ENCODE results near the gene MYLK2. TPM values are rescaled to one million over a fixed set of nuclear protein-coding genes. Genes with fewer than 3 reads are reported as not detected.

The MYLK2 gene
- total RNA-seq, 1 experiment from 2014 or later = 1.5 TPM

GRCh38 chr20:31788578-31788977 lies 30.6 kb upstream of the MYLK2 start:
- H3K4me3 Mint-ChIP-seq (ENCODE audit: low read depth, unreplicated experiment) = no peak overlapping the region
- H3K27me3 Mint-ChIP-seq (ENCODE audit: unreplicated experiment) = no peaks in the 10 kb centered on the region
- peaks cover 51% of the 10 kb centered on the region for H3K36me3 Mint-ChIP-seq (ENCODE audit: insufficient read depth, unreplicated experiment)
- intact Hi-C loops (cut with micrococcal nuclease; ENCODE audit: unreplicated experiment) = loop anchor here (5.0 kb wide), 1 partner anchor 36 kb away; no protein-coding TSS in a partner anchor
- H3K27ac Mint-ChIP-seq (ENCODE audit: unreplicated experiment) = no peak overlapping the region
- CTCF ChIA-PET = no interaction called here
- TF ChIP-seq, protein P1, sequence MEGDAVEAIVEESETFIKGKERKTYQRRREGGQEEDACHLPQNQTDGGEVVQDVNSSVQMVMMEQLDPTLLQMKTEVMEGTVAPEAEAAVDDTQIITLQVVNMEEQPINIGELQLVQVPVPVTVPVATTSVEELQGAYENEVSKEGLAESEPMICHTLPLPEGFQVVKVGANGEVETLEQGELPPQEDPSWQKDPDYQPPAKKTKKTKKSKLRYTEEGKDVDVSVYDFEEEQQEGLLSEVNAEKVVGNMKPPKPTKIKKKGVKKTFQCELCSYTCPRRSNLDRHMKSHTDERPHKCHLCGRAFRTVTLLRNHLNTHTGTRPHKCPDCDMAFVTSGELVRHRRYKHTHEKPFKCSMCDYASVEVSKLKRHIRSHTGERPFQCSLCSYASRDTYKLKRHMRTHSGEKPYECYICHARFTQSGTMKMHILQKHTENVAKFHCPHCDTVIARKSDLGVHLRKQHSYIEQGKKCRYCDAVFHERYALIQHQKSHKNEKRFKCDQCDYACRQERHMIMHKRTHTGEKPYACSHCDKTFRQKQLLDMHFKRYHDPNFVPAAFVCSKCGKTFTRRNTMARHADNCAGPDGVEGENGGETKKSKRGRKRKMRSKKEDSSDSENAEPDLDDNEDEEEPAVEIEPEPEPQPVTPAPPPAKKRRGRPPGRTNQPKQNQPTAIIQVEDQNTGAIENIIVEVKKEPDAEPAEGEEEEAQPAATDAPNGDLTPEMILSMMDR (IDR thresholded peaks at IDR 0.05; ENCODE audit: unreplicated experiment) = no peak
- no TSS peak for BruUV-seq (replicated peaks)
- no peaks in the 10 kb centered on the region for H3K9me3 Mint-ChIP-seq (ENCODE audit: low read depth, unreplicated experiment)
- no peaks in the 10 kb centered on the region for H3K4me1 Mint-ChIP-seq (ENCODE audit: low read depth, unreplicated experiment)
- peak; percentile 22 for DNase-seq

DNA sequence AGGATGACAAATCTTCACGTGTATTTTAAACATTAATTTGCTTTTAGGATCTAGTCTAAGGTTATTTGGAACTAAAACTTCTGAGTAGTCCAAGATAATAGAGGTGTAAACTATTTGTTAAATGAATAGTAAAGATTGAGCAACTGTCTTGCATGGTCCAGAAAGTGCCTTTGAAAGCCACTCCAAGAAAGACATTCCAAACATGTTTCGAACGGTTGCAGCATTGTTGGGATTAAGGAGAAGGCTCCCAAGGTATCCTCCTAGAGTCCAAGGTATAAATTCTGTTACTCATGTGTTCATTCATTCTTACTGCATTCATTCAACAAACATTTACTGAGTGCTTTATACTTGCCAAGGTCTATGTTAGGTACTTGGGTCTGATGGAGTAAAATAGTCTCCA lies 28.8 kb upstream of the MYLK2 start:
- no peaks in the 10 kb centered on the region for H3K4me1 Mint-ChIP-seq (ENCODE audit: low read depth, unreplicated experiment)
- no peak for DNase-seq
- H3K36me3 Mint-ChIP-seq (ENCODE audit: insufficient read depth, unreplicated experiment) = peaks cover 54% of the 10 kb centered on the region
- CTCF ChIA-PET = no interaction called here
- no peak overlapping the region for H3K27ac Mint-ChIP-seq (ENCODE audit: unreplicated experiment)
- no peaks in the 10 kb centered on the region for H3K9me3 Mint-ChIP-seq (ENCODE audit: low read depth, unreplicated experiment)
- H3K4me3 Mint-ChIP-seq (ENCODE audit: low read depth, unreplicated experiment) = no peak overlapping the region
- TF ChIP-seq, protein P1 (IDR thresholded peaks at IDR 0.05; ENCODE audit: unreplicated experiment) = no peak
- intact Hi-C loops (cut with micrococcal nuclease; ENCODE audit: unreplicated experiment) = no loop called here
- no TSS peak for BruUV-seq (replicated peaks)
- no peaks in the 10 kb centered on the region for H3K27me3 Mint-ChIP-seq (ENCODE audit: unreplicated experiment)

DNA sequence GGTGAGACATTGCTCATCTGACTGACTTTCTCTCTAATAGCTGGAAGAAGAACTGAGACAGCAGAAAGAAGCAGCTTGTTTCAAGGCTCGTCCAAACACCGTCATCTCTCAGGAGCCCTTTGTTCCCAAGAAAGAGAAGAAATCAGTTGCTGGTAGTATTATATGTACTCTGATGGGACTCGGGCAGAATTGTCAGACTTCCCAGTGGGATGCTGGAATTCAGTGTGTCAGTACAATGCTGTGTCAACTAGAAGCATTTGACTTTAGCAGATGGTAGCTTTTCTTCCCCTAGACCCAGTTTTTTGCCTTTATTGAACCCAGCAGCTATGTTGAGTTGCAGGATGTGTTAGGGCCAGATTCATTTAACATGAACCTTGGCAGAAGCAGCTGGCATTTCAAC lies 21.8 kb upstream of the MYLK2 start:
- intact Hi-C loops (cut with micrococcal nuclease; ENCODE audit: unreplicated experiment) = no loop called here
- Mint-ChIP-seq H3K4me1 (ENCODE audit: low read depth, unreplicated experiment) (no peaks in the 10 kb centered on the region), H3K36me3 (ENCODE audit: insufficient read depth, unreplicated experiment) (peaks cover 76% of the 10 kb centered on the region), H3K4me3 (ENCODE audit: low read depth, unreplicated experiment) (no peak overlapping the region), H3K27ac (ENCODE audit: unreplicated experiment) (no peak overlapping the region), H3K27me3 (ENCODE audit: unreplicated experiment) (no peaks in the 10 kb centered on the region), H3K9me3 (ENCODE audit: low read depth, unreplicated experiment) (no peaks in the 10 kb centered on the region)
- no TSS peak for BruUV-seq (replicated peaks)
- DNase-seq = no peak
- TF ChIP-seq, protein P1 (IDR thresholded peaks at IDR 0.05; ENCODE audit: unreplicated experiment) = no peak
- CTCF ChIA-PET = no interaction called here

DNA sequence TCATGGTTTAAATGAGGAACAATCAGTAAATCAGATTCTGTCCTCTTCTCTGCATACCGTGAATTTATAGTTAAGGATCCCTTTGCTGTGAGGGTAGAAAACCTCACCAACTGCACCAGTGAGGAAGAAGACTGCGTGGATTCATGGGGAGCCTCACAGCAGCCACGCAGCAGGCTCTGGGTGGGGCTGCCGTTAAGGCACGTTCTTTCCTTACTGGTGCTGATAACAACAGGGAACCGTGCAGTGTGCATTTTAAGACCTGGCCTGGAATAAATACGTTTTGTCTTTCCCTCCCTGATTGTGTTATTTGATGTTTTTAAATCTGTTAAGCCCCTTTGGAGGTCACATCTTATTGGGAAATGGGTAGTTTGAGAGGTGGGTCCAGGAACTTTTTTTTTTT lies 17.6 kb upstream of the MYLK2 start:
- no peak for DNase-seq
- no peaks in the 10 kb centered on the region for H3K4me1 Mint-ChIP-seq (ENCODE audit: low read depth, unreplicated experiment)
- intact Hi-C loops (cut with micrococcal nuclease; ENCODE audit: unreplicated experiment) = no loop called here
- no peaks in the 10 kb centered on the region for H3K9me3 Mint-ChIP-seq (ENCODE audit: low read depth, unreplicated experiment)
- CTCF ChIA-PET = interaction anchor here (0.5 kb wide), 1 partner anchor 21 kb away, joined by 4 read pairs; no protein-coding TSS in a partner anchor
- TF ChIP-seq, protein P1 (IDR thresholded peaks at IDR 0.05; ENCODE audit: unreplicated experiment) = no peak
- BruUV-seq (replicated peaks) = no TSS peak
- H3K27me3 Mint-ChIP-seq (ENCODE audit: unreplicated experiment) = no peaks in the 10 kb centered on the region
- H3K36me3 Mint-ChIP-seq (ENCODE audit: insufficient read depth, unreplicated experiment) = peaks cover 67% of the 10 kb centered on the region
- no peak overlapping the region for H3K4me3 Mint-ChIP-seq (ENCODE audit: low read depth, unreplicated experiment)
- H3K27ac Mint-ChIP-seq (ENCODE audit: unreplicated experiment) = no peak overlapping the region
